ENCODE measurements around the gene RASSF8.

The RASSF8 gene

DNA sequence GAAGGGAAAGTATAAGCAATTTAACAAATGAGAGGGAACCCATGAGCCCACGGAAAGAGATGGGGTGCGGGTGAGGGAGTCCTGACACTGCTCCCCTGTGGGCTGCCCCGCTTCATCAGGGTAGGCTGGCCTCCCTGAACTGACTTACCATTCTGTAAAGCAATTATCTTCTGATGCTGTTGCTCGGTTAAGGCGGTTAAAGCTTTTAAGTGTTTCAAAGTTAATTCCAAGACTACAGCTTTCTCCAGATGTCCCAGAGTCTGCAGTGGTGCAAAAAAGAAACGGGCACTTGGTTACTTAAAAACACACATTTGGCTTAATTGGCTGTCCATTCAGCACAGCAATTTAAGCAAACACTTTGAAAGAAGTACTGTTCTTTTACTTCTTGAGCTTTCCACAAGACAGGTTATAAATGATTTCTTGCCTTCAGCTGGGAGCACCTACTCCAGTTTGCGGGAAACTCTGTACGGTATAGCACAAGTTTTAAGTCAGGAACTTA, 165.0 kb downstream of the RASSF8 start:
- DNase-seq (ENCODE audit: low spot score): peak; percentile 46
- TF ChIP-seq, protein P1, sequence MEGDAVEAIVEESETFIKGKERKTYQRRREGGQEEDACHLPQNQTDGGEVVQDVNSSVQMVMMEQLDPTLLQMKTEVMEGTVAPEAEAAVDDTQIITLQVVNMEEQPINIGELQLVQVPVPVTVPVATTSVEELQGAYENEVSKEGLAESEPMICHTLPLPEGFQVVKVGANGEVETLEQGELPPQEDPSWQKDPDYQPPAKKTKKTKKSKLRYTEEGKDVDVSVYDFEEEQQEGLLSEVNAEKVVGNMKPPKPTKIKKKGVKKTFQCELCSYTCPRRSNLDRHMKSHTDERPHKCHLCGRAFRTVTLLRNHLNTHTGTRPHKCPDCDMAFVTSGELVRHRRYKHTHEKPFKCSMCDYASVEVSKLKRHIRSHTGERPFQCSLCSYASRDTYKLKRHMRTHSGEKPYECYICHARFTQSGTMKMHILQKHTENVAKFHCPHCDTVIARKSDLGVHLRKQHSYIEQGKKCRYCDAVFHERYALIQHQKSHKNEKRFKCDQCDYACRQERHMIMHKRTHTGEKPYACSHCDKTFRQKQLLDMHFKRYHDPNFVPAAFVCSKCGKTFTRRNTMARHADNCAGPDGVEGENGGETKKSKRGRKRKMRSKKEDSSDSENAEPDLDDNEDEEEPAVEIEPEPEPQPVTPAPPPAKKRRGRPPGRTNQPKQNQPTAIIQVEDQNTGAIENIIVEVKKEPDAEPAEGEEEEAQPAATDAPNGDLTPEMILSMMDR (IDR thresholded peaks at IDR 0.05; ENCODE audit: extremely low read depth, missing control alignments): no peak

DNA sequence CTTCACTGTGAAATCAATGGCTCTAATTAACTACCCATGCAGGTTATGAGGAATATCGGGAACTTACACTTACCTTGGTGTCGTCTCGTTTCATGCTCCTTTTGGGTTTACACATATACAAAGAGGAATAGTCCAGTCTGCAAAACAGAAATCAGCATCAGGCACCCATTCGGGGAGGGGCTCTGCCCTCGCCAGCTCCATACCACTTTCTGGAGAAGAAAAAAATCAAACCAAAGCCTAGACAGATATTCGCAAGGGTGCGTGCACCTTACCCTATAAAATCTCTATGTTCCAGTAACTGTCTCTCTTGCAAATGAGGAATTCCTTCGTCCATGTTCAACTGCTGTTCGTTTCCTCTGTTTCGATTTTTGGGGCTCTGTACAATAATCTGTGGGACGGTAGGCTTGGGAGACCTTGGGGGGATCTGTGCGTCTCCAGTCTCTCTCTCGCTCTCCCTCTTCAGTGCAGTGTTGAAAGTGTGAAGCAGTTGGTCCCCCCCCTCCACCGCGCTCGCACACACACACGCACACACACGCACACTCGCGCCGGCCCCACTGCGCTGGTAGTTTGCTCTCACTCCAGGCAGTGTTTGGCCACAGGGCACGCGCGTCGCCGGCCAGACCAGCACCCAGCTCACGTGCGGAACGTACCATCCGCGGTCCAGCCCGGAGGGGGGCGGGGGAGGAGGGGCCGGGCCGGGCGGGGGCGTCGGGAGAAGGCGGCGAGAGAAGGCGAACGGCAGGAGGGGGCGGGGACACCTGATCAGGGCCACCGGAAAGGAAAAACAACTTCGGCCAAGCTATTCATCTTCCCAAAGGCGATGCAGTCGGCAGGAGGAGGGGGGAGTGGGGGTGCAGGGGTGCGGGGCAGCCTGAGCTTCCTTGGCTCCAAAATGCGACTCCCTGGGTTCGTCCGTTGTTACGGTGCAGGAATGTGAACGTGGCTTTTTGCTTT, 166.2 kb downstream of the RASSF8 start, which contains the start of gene BHLHE41:
Gene BHLHE41, minus strand, starts transcription at position 592 of the 954 bp plus-strand sequence. Its CDS starts 258 bp downstream, at position 334.
- TF ChIP-seq, protein P1 (IDR thresholded peaks at IDR 0.05; ENCODE audit: extremely low read depth, missing control alignments): no peak
- peak; percentile 59 for DNase-seq (ENCODE audit: low spot score)

DNA sequence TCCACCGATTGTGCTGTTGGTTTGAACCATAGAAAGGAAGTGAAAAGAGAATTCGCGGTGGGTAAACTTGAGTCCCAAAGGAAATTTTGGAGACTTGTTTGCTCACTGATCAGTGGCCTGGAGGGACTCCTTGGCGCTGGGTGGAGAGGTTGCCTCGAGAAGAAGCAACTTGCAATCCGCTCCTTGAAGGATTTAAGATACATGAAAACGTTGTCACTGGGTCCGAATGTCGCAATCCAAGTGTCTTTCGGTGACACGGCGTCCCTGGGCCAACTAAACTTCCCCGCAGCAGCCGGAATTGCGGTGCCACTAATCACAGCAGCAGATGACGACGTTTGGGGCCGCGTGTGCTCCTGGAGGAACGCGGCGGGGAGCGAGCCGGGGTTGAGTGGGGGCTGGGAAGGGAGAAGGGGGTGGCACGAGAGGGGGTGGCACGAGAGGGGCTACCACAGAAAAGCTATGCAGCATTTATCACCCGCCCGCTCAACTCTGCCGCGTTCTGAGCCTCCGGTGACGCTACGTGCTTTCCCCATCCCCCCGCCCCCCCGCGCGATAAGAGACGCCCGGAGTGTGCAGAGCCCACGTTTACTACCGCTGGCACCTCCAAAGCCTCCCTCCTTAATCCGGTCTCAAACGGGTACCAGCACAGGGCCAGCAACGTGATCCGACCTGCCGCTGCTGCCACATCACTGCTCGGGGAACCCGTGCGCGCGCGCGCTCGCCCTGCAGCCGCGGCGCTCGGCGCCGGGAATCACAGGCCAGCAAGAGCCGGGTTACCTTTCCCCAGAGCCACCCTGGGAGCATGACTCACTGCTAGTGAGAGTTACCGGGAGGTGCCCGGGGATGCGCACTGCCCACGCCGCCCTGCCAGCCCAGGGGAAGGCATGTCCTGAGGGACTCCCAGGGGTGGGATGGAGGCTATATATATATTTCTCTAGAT, 167.2 kb downstream of the RASSF8 start:
- TF ChIP-seq, protein P1 (IDR thresholded peaks at IDR 0.05; ENCODE audit: extremely low read depth, missing control alignments): no peak
- peak; percentile 63 for DNase-seq (ENCODE audit: low spot score)

DNA sequence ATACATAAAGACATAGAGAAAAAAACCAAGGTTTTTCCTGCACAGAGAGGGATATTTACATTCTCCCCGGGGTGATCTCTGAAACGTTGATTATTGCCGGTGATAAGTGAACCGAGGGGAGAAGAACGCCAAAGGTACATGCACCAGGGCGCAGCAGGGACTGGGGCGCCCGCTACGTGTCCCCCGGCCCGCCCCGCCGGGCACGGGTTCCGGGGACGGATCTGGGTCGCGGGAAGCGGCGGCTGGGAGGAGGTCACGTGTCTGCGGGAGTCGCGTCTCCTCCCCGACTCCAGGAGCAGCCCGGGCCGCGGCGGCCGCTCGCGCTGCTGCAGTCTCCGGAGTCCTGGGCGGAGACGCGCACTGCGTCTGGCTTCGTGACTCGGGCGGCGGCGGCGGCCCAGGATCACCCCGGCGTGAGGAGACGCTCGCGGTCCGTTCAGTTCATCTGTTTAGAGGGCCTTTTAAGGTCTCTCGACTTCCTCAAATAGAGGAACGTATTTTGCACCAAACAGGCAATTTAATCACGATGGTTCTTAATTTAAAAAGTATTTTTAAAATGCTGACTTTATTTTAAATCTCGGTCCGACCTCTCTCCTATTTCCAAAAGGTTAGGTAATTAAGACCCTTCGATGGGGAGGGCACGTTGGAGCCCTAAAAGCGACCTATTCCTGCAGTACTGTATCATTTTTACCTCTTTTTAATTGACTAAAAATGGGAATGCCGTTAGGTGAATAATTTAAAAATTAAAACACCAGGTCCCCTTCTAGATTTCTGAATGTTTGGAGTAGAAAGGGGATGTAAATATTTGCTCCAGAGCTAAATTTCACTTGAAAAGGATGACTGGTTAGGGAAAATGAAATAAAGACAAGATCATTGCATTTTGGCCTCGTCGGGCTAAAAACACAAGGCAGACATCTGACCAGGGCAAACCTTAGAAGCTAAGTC, 168.1 kb downstream of the RASSF8 start:
- TF ChIP-seq, protein P1 (IDR thresholded peaks at IDR 0.05; ENCODE audit: extremely low read depth, missing control alignments): no peak
- DNase-seq (ENCODE audit: low spot score): peak; percentile 76

DNA sequence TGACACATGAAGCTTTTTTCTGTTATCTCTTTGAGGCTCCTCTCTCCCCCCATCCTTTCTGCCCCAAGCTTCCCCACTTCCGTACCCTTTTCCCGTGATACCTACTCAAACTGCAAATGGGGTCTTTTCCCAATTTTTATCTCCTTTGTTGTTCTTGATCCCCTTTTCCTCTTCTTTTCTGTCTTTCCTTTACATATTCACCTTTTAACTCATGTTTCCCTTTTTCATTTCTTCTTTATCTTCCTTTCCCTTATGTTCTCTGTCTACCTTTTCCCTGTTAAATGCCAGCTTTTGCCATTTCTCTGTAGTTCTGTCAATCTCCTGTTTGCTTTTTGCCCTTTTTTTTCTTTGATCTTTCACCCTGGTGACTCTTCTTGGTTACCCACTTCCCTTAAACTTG, 168.9 kb downstream of the RASSF8 start:
- no peak for DNase-seq (ENCODE audit: low spot score)
- TF ChIP-seq, protein P1 (IDR thresholded peaks at IDR 0.05; ENCODE audit: extremely low read depth, missing control alignments): no peak

DNA sequence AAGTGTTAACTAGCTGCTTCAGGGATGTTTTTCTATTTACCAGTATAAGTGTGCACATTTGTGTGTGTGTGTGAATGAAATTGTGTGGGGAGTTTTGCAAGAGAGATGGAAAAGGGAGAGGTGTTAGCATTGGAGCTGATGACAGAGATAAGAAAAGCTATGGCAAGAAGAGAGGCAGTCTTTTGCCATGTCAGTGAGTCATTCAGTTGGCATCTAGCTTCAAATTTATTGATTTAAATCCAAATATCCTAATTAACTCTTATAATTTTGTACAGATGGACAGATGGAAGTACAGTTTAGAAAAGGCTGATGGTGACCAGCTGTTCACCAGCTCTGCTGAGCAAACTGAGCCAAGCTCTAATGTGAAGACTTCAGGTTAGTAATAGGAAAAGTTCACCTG, 169.7 kb downstream of the RASSF8 start:
- no peak for DNase-seq (ENCODE audit: low spot score)

More for the DNA sequence above, 169.7 kb downstream of the RASSF8 start:
- TF ChIP-seq, protein P1 (IDR thresholded peaks at IDR 0.05; ENCODE audit: extremely low read depth, missing control alignments): no peak

Measured in GM20000 (cell line).